GM12873 (cell line): ENCODE measurements around the gene DLGAP3.

Experiments used
- CTCF ChIP-seq: IDR thresholded peaks from 2 replicates; pipeline ENCODE4 v1.5.1; 2012; ENCODE audit warnings: low read depth, mild to moderate bottlenecking, moderate library complexity, low read length, control low read depth; ENCODE audit not compliant: insufficient read depth; ENCODE audit errors: missing control alignments

Gene DLGAP3

GRCh38 chr1:34946211-34946610 lies 16.8 kb upstream of the DLGAP3 start:
- TF ChIP-seq CTCF = no peak

GRCh38 chr1:34930702-34931071 lies 1.2 kb upstream of the DLGAP3 start:
- no peak for TF ChIP-seq CTCF

GRCh38 chr1:34929853-34930701 lies 627 bp upstream of the DLGAP3 start:
- TF ChIP-seq CTCF = no peak

- TF ChIP-seq CTCF = no peak
These were observed 552 bp downstream of the DLGAP3 start for GRCh38 chr1:34928699-34929496.

GRCh38 chr1:34928066-34928696 lies 1.3 kb downstream of the DLGAP3 start:
- no peak for TF ChIP-seq CTCF

- no peak for TF ChIP-seq CTCF
These were observed 2.1 kb downstream of the DLGAP3 start for GRCh38 chr1:34927316-34927715.

- TF ChIP-seq CTCF = no peak
These were observed 2.6 kb downstream of the DLGAP3 start for GRCh38 chr1:34926894-34927293.
